H1 (cell line): ENCODE data around the gene EOGT. TPM values are rescaled to one million over a fixed set of nuclear protein-coding genes. Genes with fewer than 3 reads are reported as not detected.

Experiments
- CTCF ChIA-PET: fragments of 300-600 bp; sonication (Branson Sonifier 250); formaldehyde crosslinking; loops from one replicate; lab custom pipeline; 2021; ENCODE audit not compliant: partially characterized antibody; lab: Charles Lee
- POLR2A ChIA-PET: fragments of 300-600 bp; sonication (Branson Sonifier 250); formaldehyde crosslinking; loops from one replicate; lab custom pipeline; 2021; ENCODE audit warnings: inconsistent platforms; ENCODE audit not compliant: partially characterized antibody; lab: Charles Lee
- DNase-seq, 2 experiments: peaks; one replicate each; pipeline versions ENCODE4 v3.0.0 to v3.0.0-alpha.2; 2010 to 2022; ENCODE audit warnings: low spot score in 2 of 2, low read depth in 1 of 2, mixed read lengths in 1 of 2
- FAIRE-seq: peaks from 2 replicates; lab custom pipeline; 2011; peaks lifted over from hg19 to GRCh38; lab: Jason Lieb, UNC
- H2AFZ ChIP-seq: 2 replicates; pipeline ENCODE4 v1.8.1; 2012; ENCODE audit warnings: low read length, inconsistent platforms
- H2AK5ac ChIP-seq: 2 replicates; pipeline ENCODE4 v1.6.1; 2013; ENCODE audit warnings: low read depth, low read length
- H2BK120ac ChIP-seq: replicated peaks from 2 replicates; pipeline ENCODE3; 2013; ENCODE audit warnings: low read depth, low read length, inconsistent platforms
- H2BK12ac ChIP-seq: 2 replicates; pipeline ENCODE4 v1.6.1; 2013; ENCODE audit warnings: low read depth, low read length
- H2BK15ac ChIP-seq: 2 replicates; pipeline ENCODE4 v1.6.1; 2013; ENCODE audit warnings: low read length
- H2BK20ac ChIP-seq: 2 replicates; pipeline ENCODE4 v1.6.1; 2013; ENCODE audit warnings: low read length
- H2BK5ac ChIP-seq: 2 replicates; pipeline ENCODE4 v1.6.1; 2013; ENCODE audit warnings: low read depth, low read length
- H3K14ac ChIP-seq: 2 replicates; pipeline ENCODE4 v1.6.1; 2013; ENCODE audit warnings: inconsistent platforms; ENCODE audit not compliant: insufficient read length
- H3K18ac ChIP-seq: 2 replicates; pipeline ENCODE4 v1.6.1; 2013; ENCODE audit warnings: low read length; ENCODE audit errors: extremely low read depth
- H3K23ac ChIP-seq: 2 replicates; pipeline ENCODE4 v1.6.1; 2013; ENCODE audit warnings: inconsistent platforms; ENCODE audit not compliant: insufficient read length
- H3K23me2 ChIP-seq: 2 replicates; pipeline ENCODE4 v1.6.1; 2013; ENCODE audit warnings: low read depth, low read length
- H3K27ac ChIP-seq: 2 replicates; pipeline ENCODE4 v1.6.1; 2011; ENCODE audit warnings: low read depth, low read length, inconsistent platforms
- H3K27me3 ChIP-seq, 4 experiments: replicated peaks in 1 of 4; 1 replicate in 1 of 4; 2 replicates in 3 of 4; pipeline versions ENCODE4 v1.6.1 to v1.8.1; 2011 to 2013; ENCODE audit warnings: low read length in 3 of 4, mild to moderate bottlenecking in 3 of 4, inconsistent platforms in 2 of 4, mixed read lengths in 2 of 4, moderate library complexity in 1 of 4; ENCODE audit not compliant: control insufficient read depth in 3 of 4, insufficient read depth in 3 of 4; ENCODE audit errors: extremely low read depth in 1 of 4
- H3K36me3 ChIP-seq, 4 experiments: 2 replicates each; pipeline versions ENCODE4 v1.6.1 to v1.8.1; 2011 to 2013; ENCODE audit warnings: mild to moderate bottlenecking in 4 of 4, low read length in 3 of 4, moderate library complexity in 2 of 4, control low read depth in 1 of 4, inconsistent platforms in 1 of 4; ENCODE audit not compliant: insufficient read depth in 4 of 4, control insufficient read depth in 2 of 4
- H3K4ac ChIP-seq: replicated peaks from 2 replicates; pipeline ENCODE3; 2013; ENCODE audit warnings: low read length, low read depth, mixed read lengths, inconsistent platforms; ENCODE audit not compliant: insufficient read length
- H3K4me1 ChIP-seq, 4 experiments: replicated peaks in 1 of 4; 1 replicate in 1 of 4; 2 replicates in 3 of 4; pipeline versions ENCODE4 v1.6.1 to v1.8.1; 2011 to 2013; ENCODE audit warnings: low read length in 3 of 4, inconsistent platforms in 2 of 4, mixed read lengths in 1 of 4; ENCODE audit not compliant: insufficient read depth in 4 of 4, control insufficient read depth in 3 of 4
- H3K4me2 ChIP-seq, 2 experiments: 2 replicates each; pipeline versions ENCODE4 v1.6.1 to v1.8.1; 2011 to 2013; ENCODE audit warnings: low read depth in 2 of 2, low read length in 2 of 2, control low read depth in 1 of 2, inconsistent platforms in 1 of 2, mild to moderate bottlenecking in 1 of 2; ENCODE audit not compliant: insufficient read depth in 1 of 2
- H3K4me3 ChIP-seq, 4 experiments: fragments of 200-600, 300-600 bp in 1 of 4; sonication (generic), shearing (Covaris generic), sonication (Bioruptor Twin) in 1 of 4; 2 replicates each; pipeline versions ENCODE4 v1.5.1 to v1.8.1; 2011 to 2016; ENCODE audit warnings: low read length in 4 of 4, low read depth in 3 of 4, control low read depth in 2 of 4, inconsistent platforms in 2 of 4, mild to moderate bottlenecking in 2 of 4, mixed read lengths in 1 of 4, moderate library complexity in 1 of 4; ENCODE audit not compliant: insufficient read depth in 2 of 4; ENCODE audit errors: extremely low read depth in 1 of 4
- H3K56ac ChIP-seq: replicated peaks from 2 replicates; pipeline ENCODE3; 2013; ENCODE audit warnings: low read depth, mild to moderate bottlenecking, mixed read lengths, low read length, inconsistent platforms; ENCODE audit not compliant: insufficient read length
- H3K79me1 ChIP-seq: 2 replicates; pipeline ENCODE4 v1.6.1; 2013; ENCODE audit warnings: low read depth, low read length, control low read depth
- H3K79me2 ChIP-seq, 2 experiments: 2 replicates each; pipeline versions ENCODE4 v1.6.1 to v1.8.1; 2012 to 2013; ENCODE audit warnings: low read length in 2 of 2, mild to moderate bottlenecking in 2 of 2, inconsistent platforms in 1 of 2; ENCODE audit not compliant: insufficient read depth in 2 of 2, control insufficient read depth in 1 of 2
- H3K9ac ChIP-seq, 4 experiments: replicated peaks in 1 of 4; 1 replicate in 1 of 4; 2 replicates in 3 of 4; pipeline versions ENCODE4 v1.6.1 to v1.8.1; 2011 to 2013; ENCODE audit warnings: low read depth in 3 of 4, low read length in 3 of 4, control low read depth in 2 of 4, mild to moderate bottlenecking in 2 of 4, moderate library complexity in 2 of 4, inconsistent platforms in 1 of 4; ENCODE audit errors: extremely low read depth in 1 of 4
- H3K9me3 ChIP-seq, 2 experiments: 2 replicates each; pipeline versions ENCODE4 v1.6.1 to v1.8.1; 2012 to 2013; ENCODE audit warnings: mild to moderate bottlenecking in 2 of 2, moderate library complexity in 2 of 2, control low read depth in 1 of 2, inconsistent platforms in 1 of 2, low read depth in 1 of 2, low read length in 1 of 2, mixed read lengths in 1 of 2; ENCODE audit not compliant: insufficient read depth in 2 of 2
- H4K20me1 ChIP-seq, 2 experiments: replicated peaks in 1 of 2; 2 replicates each; pipeline versions ENCODE3 to v1.8.1; 2011 to 2013; ENCODE audit warnings: inconsistent platforms in 2 of 2, low read length in 2 of 2, mild to moderate bottlenecking in 1 of 2; ENCODE audit not compliant: insufficient read depth in 2 of 2, control insufficient read depth in 1 of 2
- H4K5ac ChIP-seq: 2 replicates; pipeline ENCODE4 v1.6.1; 2013; ENCODE audit warnings: low read length, low read depth, mixed read lengths, inconsistent platforms; ENCODE audit not compliant: insufficient read length
- H4K8ac ChIP-seq: 2 replicates; pipeline ENCODE4 v1.8.0; 2013; ENCODE audit warnings: mild to moderate bottlenecking, moderate library complexity, low read length, inconsistent platforms; ENCODE audit not compliant: insufficient read depth; ENCODE audit errors: extremely low read depth
- H4K91ac ChIP-seq: replicated peaks from 2 replicates; pipeline ENCODE3; 2013; ENCODE audit warnings: low read length, mixed read lengths, inconsistent platforms; ENCODE audit not compliant: insufficient read length
- BRCA1 ChIP-seq: IDR thresholded peaks from 2 replicates; pipeline ENCODE4 v1.6.1; 2012; ENCODE audit warnings: low read depth, low read length, improper control_type of control experiment
- EGR1 ChIP-seq: IDR thresholded peaks from 2 replicates; pipeline ENCODE4 v1.6.1; 2011; ENCODE audit warnings: low read depth, low read length, borderline replicate concordance
- HDAC6 ChIP-seq: IDR thresholded peaks from one replicate; pipeline ENCODE4 v1.7.1; 2012; ENCODE audit warnings: low read depth, mild to moderate bottlenecking, inconsistent platforms, low read length, moderate library complexity
- MAFK ChIP-seq: IDR thresholded peaks from 2 replicates; pipeline ENCODE4 v1.6.1; 2012; ENCODE audit warnings: low read depth, mild to moderate bottlenecking, improper control_type of control experiment, low read length
- PHF8 ChIP-seq: fragments of 200-600 bp; sonication (generic); conservative IDR thresholded peaks from 2 replicates; pipeline ENCODE4 v1.7.1; 2012; ENCODE audit warnings: low read depth, mild to moderate bottlenecking, inconsistent platforms, low read length, moderate library complexity
- WGBS, 2 experiments: shearing (Covaris generic) in 1 of 2; methylation state at CpG; one replicate each; pipeline versions ENCODE4 v1.1.6 to v1.1.7; 2013 to 2015; ENCODE audit warnings: low lambda C conversion rate in 2 of 2, mixed read lengths in 2 of 2, inconsistent platforms in 1 of 2, low coverage in 1 of 2, missing lambda C conversion rate in 1 of 2; ENCODE audit not compliant: insufficient replicate concordance in 2 of 2, insufficient coverage in 1 of 2, insufficient read length in 1 of 2; ENCODE audit errors: extremely low coverage in 1 of 2, missing lambda C conversion rate in 1 of 2; 5-methylcytosine and 5-hydroxymethylcytosine counted together
- polyA plus RNA-seq, 7 experiments: library from polyadenylated mRNA; depleted of rRNA in 3 of 7; stranded (reverse) in 5 of 7; unstranded in 2 of 7; fragments of >200 nt in 5 of 7; fragments of 200-250 nt in 2 of 7; gene quantifications; 1 replicate in 5 of 7; 2 replicates in 1 of 7; 4 replicates in 1 of 7; pipeline versions ENCODE4 v1.2.1 to v1.2.3, GENCODE V29; 2011 to 2013; ENCODE audit warnings: missing spikeins in 2 of 7, mixed read lengths in 2 of 7
- total RNA-seq: library from RNA; stranded (reverse); fragmentation: NEBNext Ultra II Directional; extraction: Animal tissue kit (Norgen Biotek cat#: 25700); gene quantifications from 2 replicates; pipeline ENCODE4 v1.2.1, GENCODE V29; 2021

EOGT gene
- total and polyA plus RNA-seq, 2 of the 8 experiments (the other 6 are each of a cell fraction or from before 2014, with no cell fraction given) = 6.7 to 20.7 TPM

- DNase-seq (no peak), FAIRE-seq (no peak)
- Histone ChIP-seq H3K4me1 (peaks cover 0 to 5% (median 0%) of the 10 kb centered on the region in 4 experiments; a peak in 2 of 7 replicates), H2BK20ac (no peak overlapping the region), H2BK120ac (no peak overlapping the region), H3K79me1 (no peaks in the 10 kb centered on the region), H3K4ac (no peak overlapping the region), H4K20me1 (no peaks in the 10 kb centered on the region), H3K9ac (no peak overlapping the region), H3K4me2 (no peak overlapping the region), H3K23me2 (no peaks in the 10 kb centered on the region), H2BK5ac (no peak overlapping the region), H4K5ac (no peak overlapping the region), H3K36me3 (no peaks in the 10 kb centered on the region), H3K56ac (no peak overlapping the region), H3K23ac (no peak overlapping the region), H2AK5ac (no peak overlapping the region), H3K14ac (no peak overlapping the region), H3K79me2 (no peaks in the 10 kb centered on the region), H3K27ac (no peak overlapping the region), H2AFZ (no peak overlapping the region), H3K4me3 (no peak overlapping the region), H3K27me3 (no peaks in the 10 kb centered on the region), H3K18ac (no peak overlapping the region), H4K8ac (no peak overlapping the region), H4K91ac (no peak overlapping the region), H2BK15ac (no peak overlapping the region), H3K9me3 (no peaks in the 10 kb centered on the region), H2BK12ac (no peak overlapping the region)
- POLR2A ChIA-PET = no interaction called here
- WGBS, 2 experiments = 87% methylated on average over 6 of the region's 6 CpGs; no CpG with 5 or more reads in 1 of the 2 experiments
- CTCF ChIA-PET = interaction anchor here (0.7 to 4.6 kb wide), 4 partner anchors 8 to 64 kb away, joined by 3 to 27 read pairs (median 5); partner anchors contain the start of gene TAFA4
- TF ChIP-seq HDAC6 (no peak), EGR1 (no peak), MAFK (no peak), PHF8 (no peak), BRCA1 (no peak)
Observed at GRCh38 chr3:68941055-68941454, 72.4 kb downstream of the EOGT start.
